K562 (cell line): ENCODE measurements around the gene ARMC6. TPM values are rescaled to one million over a fixed set of nuclear protein-coding genes. Genes with fewer than 3 reads are reported as not detected.
A peak's percentile ranks its signal among the peaks of the same experiment; 100 is the strongest.

Source experiments
- E2F8 ChIP-seq: fragments of 450-650 bp; IDR thresholded peaks from 2 replicates; pipeline ENCODE4 v1.7.1; 2018; ENCODE audit warnings: mild to moderate bottlenecking, low read depth; ENCODE audit not compliant: partially characterized antibody
- HMGN3 ChIP-seq: IDR thresholded peaks from 2 replicates; pipeline ENCODE4 v1.6.1; 2011; ENCODE audit warnings: borderline replicate concordance, low read depth, mild to moderate bottlenecking, mixed read lengths, low read length; ENCODE audit not compliant: insufficient read length; ENCODE audit errors: extremely low read depth
- MTA2 ChIP-seq: fragments of 450-650 bp; IDR thresholded peaks from 2 replicates; pipeline ENCODE4 v1.6.1; 2016; ENCODE audit warnings: low read depth
- PRDM10 ChIP-seq: fragments of 450-650 bp; IDR thresholded peaks from 2 replicates; pipeline ENCODE4 v1.6.1; 2018; ENCODE audit not compliant: partially characterized antibody
- RBBP5 ChIP-seq: fragments of 200-600 bp; sonication (generic); IDR thresholded peaks from 2 replicates; pipeline ENCODE4 v1.6.1; 2012; ENCODE audit warnings: borderline replicate concordance, mild to moderate bottlenecking, low read length, control low read depth, inconsistent platforms; ENCODE audit not compliant: insufficient read depth, poor library complexity, severe bottlenecking
- RFX5 ChIP-seq: IDR thresholded peaks from 2 replicates; pipeline ENCODE4 v1.6.1; 2011; ENCODE audit warnings: low read depth, mild to moderate bottlenecking, improper control_type of control experiment, low read length
- RFX7 ChIP-seq: fragments of 250-450 bp; sonication (Bioruptor Pico); IDR thresholded peaks from 2 replicates; pipeline ENCODE4 v1.5.1; 2021; ENCODE audit warnings: mild to moderate bottlenecking
- STAT6 ChIP-seq: sonication (generic); formaldehyde crosslinking; IDR thresholded peaks from 2 replicates; pipeline ENCODE4 v1.8.1; 2023; ENCODE audit warnings: mild to moderate bottlenecking, missing genetic modification reagents
- TAF15 ChIP-seq: fragments of 200-400 bp; formaldehyde crosslinking; IDR thresholded peaks from 2 replicates; pipeline ENCODE4 v1.6.1; 2017; ENCODE audit warnings: mild to moderate bottlenecking, low read depth, low read length, moderate library complexity
- TCF3 ChIP-seq: sonication (generic); formaldehyde crosslinking; IDR thresholded peaks from 2 replicates; pipeline ENCODE4 v1.4.0; 2020; ENCODE audit warnings: mild to moderate bottlenecking, missing genetic modification reagents
- TFAP4 ChIP-seq: sonication (generic); formaldehyde crosslinking; IDR thresholded peaks from 2 replicates; pipeline ENCODE4 v1.8.0; 2022; ENCODE audit warnings: missing genetic modification reagents, mild to moderate bottlenecking, moderate library complexity, borderline replicate concordance
- UBTF ChIP-seq, 2 experiments: IDR thresholded peaks; 2 replicates each; pipeline ENCODE4 v1.6.1; 2012; ENCODE audit warnings: improper control_type of control experiment in 2 of 2, low read depth in 2 of 2, low read length in 2 of 2, borderline replicate concordance in 1 of 2
- ZNF436 ChIP-seq: fragments of 250-450, 450-650 bp; sonication (Bioruptor Pico); formaldehyde crosslinking; IDR thresholded peaks from 2 replicates; pipeline ENCODE4 v1.7.0; 2020; ENCODE audit warnings: mild to moderate bottlenecking
- polyA plus RNA-seq, 8 experiments: library from polyadenylated mRNA; depleted of rRNA in 4 of 8; stranded (reverse) in 5 of 8; unstranded in 3 of 8; fragments of >200 nt; fragmentation: Nextera tagmentation in 2 of 8; fragmentation: Illumina TruSeq in 1 of 8; extraction: Ambion mirVana in 2 of 8; extraction: Trizol in 1 of 8; gene quantifications; 2 replicates each; pipeline versions ENCODE4 v1.2.1 to v1.2.3, GENCODE V29; 2011 to 2014; ENCODE audit warnings: inconsistent platforms in 1 of 8, missing spikeins in 1 of 8
- total RNA-seq, 7 experiments: library from RNA; depleted of rRNA in 6 of 7; stranded (reverse); fragments of >200 nt in 6 of 7; fragmentation: Illumina TruSeq in 2 of 7; extraction: Trizol in 2 of 7; gene quantifications; 2 replicates each; pipeline versions ENCODE4 v1.2.1 to v1.2.3, GENCODE V29; 2011 to 2021; ENCODE audit warnings: low replicate concordance in 1 of 7

Gene ARMC6
- total and polyA plus RNA-seq, 9 of the 15 experiments (the other 6 are each of a cell fraction or from before 2014, with no cell fraction given) = 2.1 to 93.4 (median 63.6) TPM

GRCh38 chr19:19059837-19060611 is 26.6 kb downstream of the ARMC6 start (continued):
- TF ChIP-seq E2F8 (peak; percentile 28), RFX5 (no peak), RFX7 (CRISPR knock-in tag) (no peak), RBBP5 (peak; percentile 38), ZNF436 (CRISPR knock-in tag) (no peak), UBTF (IDR thresholded peaks at IDR 0.05; ENCODE audit: borderline replicate concordance in 1 of 2, low read depth in 2 of 2, low read length in 2 of 2) (peak; percentile 72 to 89; a peak in 3 of 4 replicates), STAT6 (CRISPR knock-in tag) (no peak), TAF15 (no peak), HMGN3 (peak; percentile 32), TCF3 (CRISPR knock-in tag) (peak; percentile 100), MTA2 (peak; percentile 95), TFAP4 (CRISPR knock-in tag) (peak; percentile 93), PRDM10 (peak; percentile 77)
